Kidney epithelial cell (primary cell): ENCODE results near the gene GLS2. TPM values are rescaled to one million over a fixed set of nuclear protein-coding genes. Genes with fewer than 3 reads are reported as not detected.

Experiments used
- DNase-seq: peaks from one replicate; pipeline ENCODE4 v3.0.0-alpha.2; 2010; ENCODE audit warnings: low read depth
- H3K27me3 ChIP-seq: 2 replicates; pipeline ENCODE4 v1.6.0; 2011; ENCODE audit warnings: low read length; ENCODE audit not compliant: control insufficient read depth, insufficient read depth
- H3K36me3 ChIP-seq: 2 replicates; pipeline ENCODE4 v1.5.1; 2011; ENCODE audit warnings: low read length; ENCODE audit not compliant: control insufficient read depth, insufficient read depth
- H3K4me3 ChIP-seq: 2 replicates; pipeline ENCODE4 v1.5.1; 2011; ENCODE audit warnings: low read depth, mild to moderate bottlenecking, control low read depth, low read length
- CTCF ChIP-seq: IDR thresholded peaks from 2 replicates; pipeline ENCODE4 v1.5.1; 2011; ENCODE audit warnings: mild to moderate bottlenecking, moderate library complexity, low read length, control low read depth, inconsistent platforms; ENCODE audit not compliant: insufficient read depth, poor library complexity, severe bottlenecking
- total RNA-seq: library from RNA; depleted of rRNA; stranded (reverse); fragments of >200 nt; gene quantifications from 2 replicates; pipeline ENCODE4 v1.2.3, GENCODE V29; 2015

GLS2 gene
- total RNA-seq, 1 donor from 2014 or later, result 2.3 TPM

DNA sequence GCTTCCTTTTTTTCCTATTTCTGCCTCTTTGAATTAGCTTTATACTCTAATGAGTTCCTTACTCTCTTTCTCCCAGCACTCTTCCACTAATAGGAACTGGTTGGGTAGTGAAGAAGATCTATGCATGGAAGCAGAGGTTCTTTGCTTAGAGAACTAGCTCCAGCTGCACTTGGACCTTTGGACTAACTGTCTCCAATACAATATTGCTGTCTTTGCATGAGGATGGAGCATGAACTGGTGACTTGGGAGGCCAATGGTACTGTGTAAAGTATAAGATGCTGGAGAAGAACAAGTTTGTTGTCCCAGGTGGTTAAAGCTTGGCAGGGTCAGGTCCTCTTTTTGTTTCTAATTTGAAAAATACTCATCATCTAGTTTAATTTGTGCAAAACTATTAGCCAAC is 2.4 kb upstream of the GLS2 start:
- TF ChIP-seq CTCF, result no peak
- no peak for DNase-seq
- H3K4me3 ChIP-seq, result no peak overlapping the region
- peaks cover 19% of the 10 kb centered on the region for H3K27me3 ChIP-seq
- no peaks in the 10 kb centered on the region for H3K36me3 ChIP-seq

DNA sequence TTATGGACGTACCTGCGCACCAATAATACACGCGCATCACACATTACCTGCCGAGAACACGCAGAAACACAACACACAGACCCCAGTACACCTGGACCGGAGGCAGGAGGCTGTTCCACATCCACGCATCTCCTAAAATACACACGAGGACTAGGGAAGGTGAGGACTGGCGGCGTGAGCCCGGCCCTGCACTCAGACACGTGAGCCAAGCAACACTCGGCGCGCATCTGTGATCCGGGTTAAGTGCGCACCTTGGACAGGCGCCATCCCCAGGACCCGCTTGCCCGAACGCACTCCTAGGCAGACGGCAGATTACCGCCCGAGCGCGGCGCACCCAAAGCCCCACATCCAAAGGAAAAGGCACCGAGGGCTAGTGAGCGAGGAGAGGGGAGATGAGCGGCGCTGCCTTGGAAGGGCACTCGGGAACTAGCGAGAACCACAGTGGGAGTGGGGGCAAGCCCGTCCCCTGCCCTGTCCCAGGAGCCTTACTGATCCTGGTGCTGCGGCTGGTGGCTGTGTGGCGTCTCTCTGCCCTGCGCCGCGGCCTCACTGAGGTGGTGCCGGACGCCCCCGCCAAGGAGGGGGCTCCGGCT is 417 bp downstream of the GLS2 start:
- no peak for TF ChIP-seq CTCF
- Histone ChIP-seq H3K4me3 (peak overlapping the region; percentile 49), H3K36me3 (no peaks in the 10 kb centered on the region), H3K27me3 (peaks cover 19% of the 10 kb centered on the region)
- no peak for DNase-seq

DNA sequence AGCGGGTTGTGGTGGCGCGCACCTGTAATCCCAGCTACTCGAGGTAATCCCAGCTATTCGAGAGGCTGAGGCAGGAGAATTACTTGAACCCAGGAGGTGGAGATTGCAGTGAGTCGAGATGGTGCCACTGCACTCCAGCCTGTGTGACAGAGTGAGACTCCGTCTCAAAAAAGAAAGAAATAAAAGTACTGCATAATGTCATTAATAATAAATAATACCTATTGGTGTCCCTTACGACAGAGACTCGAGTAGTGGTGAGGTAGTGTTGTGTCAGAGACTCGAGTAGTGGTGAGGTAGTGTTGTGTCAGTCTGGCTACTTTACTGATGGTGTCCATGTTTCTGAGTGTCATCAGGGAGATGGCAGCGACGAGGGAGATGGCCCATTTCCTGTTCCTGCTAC is 1.3 kb downstream of the GLS2 start:
- DNase-seq, result no peak
- Histone ChIP-seq H3K27me3 (peaks cover 19% of the 10 kb centered on the region), H3K4me3 (no peak overlapping the region), H3K36me3 (no peaks in the 10 kb centered on the region)
- no peak for TF ChIP-seq CTCF

GRCh38 chr12:56484566-56484965 is 3.4 kb downstream of the GLS2 start:
- TF ChIP-seq CTCF, result no peak
- Histone ChIP-seq H3K27me3 (peaks cover 16% of the 10 kb centered on the region), H3K36me3 (no peaks in the 10 kb centered on the region), H3K4me3 (no peak overlapping the region)
- no peak for DNase-seq

- Histone ChIP-seq H3K36me3 (no peaks in the 10 kb centered on the region), H3K4me3 (no peak overlapping the region), H3K27me3 (no peaks in the 10 kb centered on the region)
- TF ChIP-seq CTCF, result no peak
- no peak for DNase-seq
These were observed 8.3 kb downstream of the GLS2 start for GRCh38 chr12:56479625-56480024.

DNA sequence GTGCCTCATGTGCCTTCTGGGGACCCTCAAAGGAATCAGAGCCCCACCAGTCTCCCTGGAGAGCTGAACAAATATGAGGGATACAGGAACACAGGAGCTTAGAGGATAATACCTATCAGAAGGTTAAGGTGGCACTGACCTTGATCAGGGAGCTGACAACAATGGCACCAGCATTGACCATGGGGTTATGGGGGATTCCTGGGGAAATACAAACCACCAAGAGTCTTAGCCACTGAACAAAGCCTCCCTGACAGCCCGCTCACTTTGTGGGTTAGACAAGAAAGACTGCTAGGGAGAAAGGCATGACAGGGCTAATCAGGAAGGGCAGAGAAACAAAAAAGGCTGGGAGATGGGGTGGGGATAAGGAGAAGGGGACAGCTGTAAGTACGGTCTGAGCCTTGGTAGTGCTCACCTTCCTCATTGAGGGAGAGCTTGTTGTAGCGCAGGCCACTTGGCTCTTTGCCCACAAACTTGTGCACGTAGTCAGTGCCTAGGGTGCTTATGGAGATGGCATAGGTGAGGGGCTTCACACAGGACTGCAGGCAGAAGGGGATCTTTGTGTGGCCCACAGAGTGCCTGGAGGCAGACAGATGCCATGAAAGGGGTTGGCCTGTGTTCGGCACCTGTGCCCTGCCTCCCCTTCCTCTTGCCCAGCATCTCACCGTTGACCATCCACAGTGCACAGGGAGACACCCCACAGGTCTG is 10.3 kb downstream of the GLS2 start:
- no peak for TF ChIP-seq CTCF
- DNase-seq, result no peak
- Histone ChIP-seq H3K27me3 (no peaks in the 10 kb centered on the region), H3K36me3 (no peaks in the 10 kb centered on the region), H3K4me3 (no peak overlapping the region)
